ENCODE measurements around the gene DAPK1.

DNA sequence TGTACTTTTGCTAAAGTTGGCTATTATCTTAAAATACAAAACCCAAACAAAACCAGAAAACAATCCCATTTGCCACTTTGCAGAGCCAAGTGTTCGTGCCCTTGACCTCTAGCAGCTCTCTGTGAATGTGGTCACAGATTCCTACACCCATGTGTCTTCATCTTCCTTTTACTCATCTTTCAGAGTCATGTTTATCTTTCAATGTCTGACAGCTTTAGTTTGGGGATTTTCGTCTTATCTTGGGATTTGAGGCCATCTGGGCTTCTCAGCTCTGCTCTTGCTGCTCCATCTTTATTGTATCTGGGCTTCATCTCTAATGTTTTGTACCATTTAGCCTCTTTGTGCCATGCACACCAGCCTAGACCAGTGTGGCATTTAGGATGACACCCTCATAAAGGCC, 81.0 kb downstream of the DAPK1 start:
- TF ChIP-seq POLR2AphosphoS5 (IDR thresholded peaks at IDR 0.05) = no peak
- TF ChIP-seq, protein P1, sequence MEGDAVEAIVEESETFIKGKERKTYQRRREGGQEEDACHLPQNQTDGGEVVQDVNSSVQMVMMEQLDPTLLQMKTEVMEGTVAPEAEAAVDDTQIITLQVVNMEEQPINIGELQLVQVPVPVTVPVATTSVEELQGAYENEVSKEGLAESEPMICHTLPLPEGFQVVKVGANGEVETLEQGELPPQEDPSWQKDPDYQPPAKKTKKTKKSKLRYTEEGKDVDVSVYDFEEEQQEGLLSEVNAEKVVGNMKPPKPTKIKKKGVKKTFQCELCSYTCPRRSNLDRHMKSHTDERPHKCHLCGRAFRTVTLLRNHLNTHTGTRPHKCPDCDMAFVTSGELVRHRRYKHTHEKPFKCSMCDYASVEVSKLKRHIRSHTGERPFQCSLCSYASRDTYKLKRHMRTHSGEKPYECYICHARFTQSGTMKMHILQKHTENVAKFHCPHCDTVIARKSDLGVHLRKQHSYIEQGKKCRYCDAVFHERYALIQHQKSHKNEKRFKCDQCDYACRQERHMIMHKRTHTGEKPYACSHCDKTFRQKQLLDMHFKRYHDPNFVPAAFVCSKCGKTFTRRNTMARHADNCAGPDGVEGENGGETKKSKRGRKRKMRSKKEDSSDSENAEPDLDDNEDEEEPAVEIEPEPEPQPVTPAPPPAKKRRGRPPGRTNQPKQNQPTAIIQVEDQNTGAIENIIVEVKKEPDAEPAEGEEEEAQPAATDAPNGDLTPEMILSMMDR (IDR thresholded peaks at IDR 0.05) = no peak
- no peak for TF ChIP-seq POLR2A (IDR thresholded peaks at IDR 0.05)

Measured in stomach (tissue), 4 donors.